ENCODE data around the gene CLIP1. TPM values are rescaled to one million over a fixed set of nuclear protein-coding genes. Genes with fewer than 3 reads are reported as not detected.
A peak's percentile ranks its signal among the peaks of the same experiment; 100 is the strongest.

CLIP1 gene
- total and polyA plus RNA-seq, 2 of the 4 experiments (the other 2 are of a cell fraction) = 38.0 to 54.8 TPM

DNA sequence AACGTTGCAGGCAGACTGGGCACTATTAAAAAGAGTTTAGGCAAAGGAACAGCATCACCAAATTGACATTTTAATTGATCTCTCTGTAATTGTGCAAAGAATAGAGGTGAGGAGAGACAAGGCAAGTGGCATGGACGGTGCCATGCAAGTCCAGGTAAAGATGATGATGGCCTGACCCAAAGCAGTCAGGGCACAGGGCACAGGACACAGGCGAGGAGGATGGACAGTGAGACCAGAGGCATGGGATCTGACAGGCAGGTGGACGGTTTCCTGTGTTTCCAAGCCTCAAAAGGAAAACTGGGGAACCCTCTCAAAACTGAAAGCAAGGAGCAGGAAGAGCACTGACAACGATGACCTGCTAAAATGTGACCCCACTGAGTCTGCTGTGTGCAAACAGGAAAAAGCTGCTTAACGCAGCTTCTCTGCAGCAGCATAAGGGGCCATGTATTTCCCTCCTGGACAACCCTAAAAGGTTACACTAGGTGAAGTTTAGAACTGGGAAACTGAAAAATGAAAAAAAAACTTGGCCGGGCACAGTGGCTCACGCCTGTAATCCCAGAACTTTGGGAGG lies 50.9 kb downstream of the CLIP1 start:
- BruUV-seq (replicated peaks) = no TSS peak
- H3K56ac ChIP-seq (ENCODE audit: extremely low read depth, insufficient read depth, low read length) = no peak overlapping the region
- H3K36me3 ChIP-seq (ENCODE audit: control insufficient read depth, insufficient read depth, low read length) = peaks cover 16% of the 10 kb centered on the region
- H3K23ac ChIP-seq (ENCODE audit: low read depth, low read length) = no peak overlapping the region; the same call in 1 of the 2 replicates
- ATAC-seq (ENCODE audit: low read depth) = no peak
- H2AK9ac ChIP-seq (replicated peaks; ENCODE audit: low read depth, low read length, poor library complexity) = no peak overlapping the region
- no peak overlapping the region for H2BK15ac ChIP-seq (ENCODE audit: low read depth, low read length)
- H2BK120ac ChIP-seq (ENCODE audit: low read depth, low read length) = no peak overlapping the region
- no peak for DNase-seq
- H2AK5ac ChIP-seq (ENCODE audit: low read depth, low read length) = peak overlapping the region; percentile 86; the same call in 1 of the 2 replicates
- in situ Hi-C loops (cut with MboI; ENCODE audit: low sequenced_read_pairs) = no loop called here
- dilution Hi-C loops (cut with HindIII; ENCODE audit: low sequenced_read_pairs, unreplicated experiment) = no loop called here
- no peak overlapping the region for H3K4me2 ChIP-seq (ENCODE audit: low read depth, low read length)
- no peaks in the 10 kb centered on the region for H3K27me3 ChIP-seq (ENCODE audit: control insufficient read depth, insufficient read depth, low read length)
- no peak overlapping the region for H3K4me3 ChIP-seq (ENCODE audit: insufficient read depth, low read depth, low read length)
- no peak overlapping the region for H3K4ac ChIP-seq (ENCODE audit: low read depth, low read length)
- H3K9me1 ChIP-seq (ENCODE audit: insufficient read depth, low read length) = peaks cover 14% of the 10 kb centered on the region
- H2BK5ac ChIP-seq (ENCODE audit: low read depth, low read length, poor library complexity, severe bottlenecking) = no peak overlapping the region
- H4K20me1 ChIP-seq (ENCODE audit: insufficient read depth, low read length) = peaks cover 12% of the 10 kb centered on the region; the same call in 1 of the 2 replicates
- ChIA-PET CTCF (no interaction called here), POLR2A (ENCODE audit: unreplicated experiment) (no interaction called here)
- intact Hi-C loops (cut with micrococcal nuclease) = no loop called here
- WGBS, 2 experiments (ENCODE audit: extremely low coverage in 2 of 2, insufficient read length in 1 of 2) = 79% methylated on average over 6 of the region's 8 CpGs; no CpG with 5 or more reads in 1 of the 2 experiments
- H3K79me1 ChIP-seq (ENCODE audit: low read depth in 1 of 2, low read length in 2 of 2) = peaks cover 18 to 64% of the 10 kb centered on the region in 2 experiments
- H3K27ac ChIP-seq (ENCODE audit: insufficient read depth, low read length) = no peak overlapping the region
- peaks cover 13% of the 10 kb centered on the region for H3K4me1 ChIP-seq (ENCODE audit: control insufficient read depth, insufficient read depth, low read length)
- H2AFZ ChIP-seq (replicated peaks; ENCODE audit: low read length, poor library complexity) = no peak overlapping the region
- TF ChIP-seq MXI1 (IDR thresholded peaks at IDR 0.05; ENCODE audit: borderline replicate concordance, low read depth, low read length) = no peak
- no peak for TF ChIP-seq MAZ (IDR thresholded peaks at IDR 0.05; ENCODE audit: borderline replicate concordance, low read depth, low read length)
- TF ChIP-seq RCOR1 (IDR thresholded peaks at IDR 0.05; ENCODE audit: insufficient replicate concordance, low read length) = no peak
- TF ChIP-seq MAFK (IDR thresholded peaks at IDR 0.05; ENCODE audit: low read depth, low read length) = no peak
- no peak for TF ChIP-seq NFE2L2 (IDR thresholded peaks at IDR 0.05; ENCODE audit: low read depth, low read length)
- TF ChIP-seq, protein P1, sequence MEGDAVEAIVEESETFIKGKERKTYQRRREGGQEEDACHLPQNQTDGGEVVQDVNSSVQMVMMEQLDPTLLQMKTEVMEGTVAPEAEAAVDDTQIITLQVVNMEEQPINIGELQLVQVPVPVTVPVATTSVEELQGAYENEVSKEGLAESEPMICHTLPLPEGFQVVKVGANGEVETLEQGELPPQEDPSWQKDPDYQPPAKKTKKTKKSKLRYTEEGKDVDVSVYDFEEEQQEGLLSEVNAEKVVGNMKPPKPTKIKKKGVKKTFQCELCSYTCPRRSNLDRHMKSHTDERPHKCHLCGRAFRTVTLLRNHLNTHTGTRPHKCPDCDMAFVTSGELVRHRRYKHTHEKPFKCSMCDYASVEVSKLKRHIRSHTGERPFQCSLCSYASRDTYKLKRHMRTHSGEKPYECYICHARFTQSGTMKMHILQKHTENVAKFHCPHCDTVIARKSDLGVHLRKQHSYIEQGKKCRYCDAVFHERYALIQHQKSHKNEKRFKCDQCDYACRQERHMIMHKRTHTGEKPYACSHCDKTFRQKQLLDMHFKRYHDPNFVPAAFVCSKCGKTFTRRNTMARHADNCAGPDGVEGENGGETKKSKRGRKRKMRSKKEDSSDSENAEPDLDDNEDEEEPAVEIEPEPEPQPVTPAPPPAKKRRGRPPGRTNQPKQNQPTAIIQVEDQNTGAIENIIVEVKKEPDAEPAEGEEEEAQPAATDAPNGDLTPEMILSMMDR (conservative IDR thresholded peaks at IDR 0.05; ENCODE audit: low read depth, low read length) = no peak
- no peak for TF ChIP-seq FOS (IDR thresholded peaks at IDR 0.05; ENCODE audit: low read depth, low read length)
- TF ChIP-seq SMC3 (IDR thresholded peaks at IDR 0.05; ENCODE audit: low read depth, low read length) = no peak
- TF ChIP-seq, protein P2, sequence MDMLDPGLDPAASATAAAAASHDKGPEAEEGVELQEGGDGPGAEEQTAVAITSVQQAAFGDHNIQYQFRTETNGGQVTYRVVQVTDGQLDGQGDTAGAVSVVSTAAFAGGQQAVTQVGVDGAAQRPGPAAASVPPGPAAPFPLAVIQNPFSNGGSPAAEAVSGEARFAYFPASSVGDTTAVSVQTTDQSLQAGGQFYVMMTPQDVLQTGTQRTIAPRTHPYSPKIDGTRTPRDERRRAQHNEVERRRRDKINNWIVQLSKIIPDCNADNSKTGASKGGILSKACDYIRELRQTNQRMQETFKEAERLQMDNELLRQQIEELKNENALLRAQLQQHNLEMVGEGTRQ (IDR thresholded peaks at IDR 0.05; ENCODE audit: low read depth, low read length) = no peak
- TF ChIP-seq RFX5 (IDR thresholded peaks at IDR 0.05; ENCODE audit: low read depth, low read length) = no peak
- no peak for TF ChIP-seq POLR2A (IDR thresholded peaks at IDR 0.05; ENCODE audit: low read depth, low read length)
- 0 out of 2 replicates have a peak overlapping the region, but pooled peaks have one; percentile 24 for H2BK20ac ChIP-seq (ENCODE audit: low read depth, low read length)
- H3K9ac ChIP-seq (ENCODE audit: low read depth, low read length) = no peak overlapping the region
- no peaks in the 10 kb centered on the region for H3K9me3 ChIP-seq (ENCODE audit: control insufficient read depth, insufficient read depth, low read length)
- H4K91ac ChIP-seq (ENCODE audit: insufficient read depth, low read depth, low read length) = no peak overlapping the region
- H4K5ac ChIP-seq (ENCODE audit: low read depth, low read length) = no peak overlapping the region
- H4K8ac ChIP-seq (ENCODE audit: low read depth in 2 of 2, low read length in 2 of 2) = no peak overlapping the region
- no peak overlapping the region; the same call in 1 of the 2 replicates for H3K14ac ChIP-seq (replicated peaks; ENCODE audit: low read depth, low read length)
- no peak overlapping the region for H3K18ac ChIP-seq (ENCODE audit: low read depth, low read length)

Data from IMR-90 (cell line).